Hindlimb muscle (tissue), 1 donor: ENCODE measurements around the gene RBM20. TPM values are rescaled to one million over a fixed set of nuclear protein-coding genes. Genes with fewer than 3 reads are reported as not detected.
"Not testable (repeated sequence)": the region's sequence is repeated elsewhere in the genome, so short reads cannot be mapped to it uniquely, and the experiment has no call there.

Experiments
- DNase-seq: peaks from one replicate; pipeline ENCODE4 v3.0.0-alpha.2; 2013
- polyA plus RNA-seq: library from polyadenylated mRNA; unstranded; fragments of 120-200 nt; gene quantifications from one replicate; pipeline ENCODE4 v1.2.1, GENCODE V29; 2013; ENCODE audit not compliant: insufficient read length

Gene RBM20
- polyA plus RNA-seq, 1 donor, result 14.0 TPM

GRCh38 chr10:110858297-110858934 lies 214.3 kb downstream of the RBM20 start:
- DNase-seq, result no peak

GRCh38 chr10:110859206-110859972 lies 215.3 kb downstream of the RBM20 start:
- DNase-seq, result no peak

- DNase-seq, result no peak
Measured at GRCh38 chr10:110859973-110860376, 215.8 kb downstream of the RBM20 start.

- no peak for DNase-seq
Measured at GRCh38 chr10:110860576-110861241, 216.6 kb downstream of the RBM20 start.

GRCh38 chr10:110861476-110861875 lies 217.3 kb downstream of the RBM20 start:
- no peak for DNase-seq

- DNase-seq, result no peak
Measured at GRCh38 chr10:110861930-110862649, 218.0 kb downstream of the RBM20 start.

GRCh38 chr10:110862961-110863360 lies 218.8 kb downstream of the RBM20 start:
- no peak for DNase-seq

GRCh38 chr10:110863361-110863760 lies 219.2 kb downstream of the RBM20 start:
- DNase-seq, result no peak

GRCh38 chr10:110863956-110864355 lies 219.8 kb downstream of the RBM20 start:
- DNase-seq, result no peak

GRCh38 chr10:110864662-110865140 lies 220.6 kb downstream of the RBM20 start:
- no peak for DNase-seq

GRCh38 chr10:110865186-110865808 lies 221.2 kb downstream of the RBM20 start:
- DNase-seq, result no peak

- no peak for DNase-seq
Measured at GRCh38 chr10:110865809-110866482, 221.8 kb downstream of the RBM20 start.

- DNase-seq, result not testable (repeated sequence)
Measured at GRCh38 chr10:110867011-110867806, 223.1 kb downstream of the RBM20 start.

GRCh38 chr10:110867807-110868465 lies 223.8 kb downstream of the RBM20 start:
- DNase-seq, result no peak

- no peak for DNase-seq
Measured at GRCh38 chr10:110868981-110869380, 224.8 kb downstream of the RBM20 start.

GRCh38 chr10:110870823-110871297 lies 226.7 kb downstream of the RBM20 start:
- no peak for DNase-seq

- DNase-seq, result peak; percentile 100
Measured at GRCh38 chr10:110871298-110872084, 227.4 kb downstream of the RBM20 start, which contains the start of gene PDCD4. TSS of gene PDCD4 (plus strand) at chr10:110871928. CDS start at chr10:110876028, 4,100 bp downstream.

- peak; percentile 86 for DNase-seq
Measured at GRCh38 chr10:110872145-110872983, 228.2 kb downstream of the RBM20 start.
